ENCODE data around the gene CBX2. TPM values are rescaled to one million over a fixed set of nuclear protein-coding genes. Genes with fewer than 3 reads are reported as not detected.

Gene CBX2
- total and polyA plus RNA-seq, 2 experiments from 2014 or later: 0.11 to 0.13 TPM

DNA sequence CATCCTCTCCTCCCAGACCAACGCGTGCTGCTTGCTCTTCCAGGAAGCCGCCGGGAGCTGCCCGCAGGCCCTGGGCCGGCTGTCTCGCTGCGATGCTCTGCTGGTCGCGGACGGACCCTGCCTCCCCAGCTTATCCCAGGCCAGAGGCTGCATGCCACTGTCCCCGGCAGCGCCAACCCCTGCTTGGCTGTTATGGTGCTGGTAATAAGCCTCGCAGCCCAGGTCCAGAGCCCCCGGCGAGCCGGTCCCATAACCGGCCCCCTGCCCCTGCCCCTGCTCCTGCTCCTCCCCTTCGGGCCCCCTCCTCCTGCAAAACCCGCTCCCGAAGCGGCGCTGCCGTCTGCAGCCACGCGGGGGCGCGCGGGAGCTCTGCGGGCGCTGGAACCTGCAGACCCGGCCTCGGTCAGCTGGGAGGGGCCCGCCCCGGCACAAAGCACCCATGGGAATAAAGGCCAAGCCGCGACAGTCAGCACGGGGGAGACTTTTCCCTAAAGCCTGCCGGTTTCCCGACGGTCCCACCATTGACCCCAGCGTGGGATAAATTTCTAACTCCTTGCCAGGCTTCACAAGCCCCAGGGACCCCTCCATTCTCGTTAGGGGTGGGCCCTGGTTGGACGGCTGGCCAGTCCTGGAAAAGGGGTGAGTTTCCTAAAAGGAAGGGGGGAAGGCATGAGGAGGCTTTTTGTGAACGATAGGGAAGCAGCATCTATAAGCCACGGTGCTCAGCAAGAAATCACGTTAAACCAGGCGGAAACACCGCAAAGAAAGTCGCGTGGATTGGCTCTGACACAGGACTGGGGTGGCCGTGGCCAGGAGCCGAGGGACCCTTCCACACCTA, 36.0 kb upstream of the CBX2 start:
- in situ Hi-C loops (cut with MboI): no loop called here
- Histone ChIP-seq H3K4me3 (no peak overlapping the region), H3K27ac (no peak overlapping the region), H2AFZ (no peak overlapping the region), H3K4me1 (ENCODE audit: insufficient read depth) (no peaks in the 10 kb centered on the region), H3K36me3 (ENCODE audit: low read depth) (no peaks in the 10 kb centered on the region), H3K4me2 (ENCODE audit: unreplicated experiment) (no peak overlapping the region), H3K27me3 (replicated peaks; ENCODE audit: insufficient read depth) (peaks cover 33% of the 10 kb centered on the region), H4K20me1 (ENCODE audit: insufficient read depth) (no peaks in the 10 kb centered on the region), H3K9me3 (ENCODE audit: low read depth) (no peaks in the 10 kb centered on the region), H3K9me2 (ENCODE audit: insufficient read depth) (no peaks in the 10 kb centered on the region), H3F3A (ENCODE audit: insufficient read depth) (no peaks in the 10 kb centered on the region), H3K79me2 (ENCODE audit: insufficient read depth) (no peaks in the 10 kb centered on the region), H3K9ac (no peak overlapping the region)
- TF ChIP-seq EZH2 (IDR thresholded peaks at IDR 0.05; ENCODE audit: insufficient read depth, poor library complexity, severe bottlenecking) (no peak), EZH2phosphoT487 (IDR thresholded peaks at IDR 0.05; ENCODE audit: insufficient read depth, low read depth) (no peak)
- peak; percentile 61 for DNase-seq
- WGBS, 2 experiments (ENCODE audit: low coverage in 1 of 2, low lambda C conversion rate in 2 of 2, missing lambda C conversion rate in 2 of 2): 11% methylated on average over 44 to 47 of the region's 53 CpGs

DNA sequence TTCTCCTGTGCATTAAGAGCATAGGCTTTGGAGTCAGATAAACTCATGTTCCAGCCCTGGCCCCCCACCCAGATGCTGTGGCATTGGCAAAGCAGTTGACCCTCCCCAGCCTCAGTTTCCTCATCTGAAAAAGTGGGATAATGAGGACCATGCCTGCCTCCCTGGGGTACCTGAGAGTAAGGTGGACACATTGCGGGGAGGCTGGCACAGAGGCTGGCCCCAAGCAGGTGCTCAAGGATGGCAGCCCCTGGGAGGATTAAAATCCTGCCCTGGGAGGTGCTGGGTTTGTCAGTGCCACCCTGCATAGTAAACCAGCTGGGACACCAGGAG, 35.4 kb upstream of the CBX2 start:
- no peaks in the 10 kb centered on the region for H3K79me2 ChIP-seq (ENCODE audit: insufficient read depth)
- no peaks in the 10 kb centered on the region for H4K20me1 ChIP-seq (ENCODE audit: insufficient read depth)
- no peak overlapping the region for H3K9ac ChIP-seq
- in situ Hi-C loops (cut with MboI): no loop called here
- H3K4me2 ChIP-seq (ENCODE audit: unreplicated experiment): no peak overlapping the region
- H3K27me3 ChIP-seq (replicated peaks; ENCODE audit: insufficient read depth): peaks cover 39% of the 10 kb centered on the region
- H3F3A ChIP-seq (ENCODE audit: insufficient read depth): no peaks in the 10 kb centered on the region
- no peak overlapping the region for H2AFZ ChIP-seq
- DNase-seq: no peak
- no peaks in the 10 kb centered on the region for H3K9me3 ChIP-seq (ENCODE audit: low read depth)
- H3K36me3 ChIP-seq (ENCODE audit: low read depth): no peaks in the 10 kb centered on the region
- 44 to 73% methylated on average over 1 of the region's 1 CpG for WGBS, 2 experiments (ENCODE audit: low coverage in 1 of 2, low lambda C conversion rate in 2 of 2, missing lambda C conversion rate in 2 of 2)
- no peaks in the 10 kb centered on the region for H3K9me2 ChIP-seq (ENCODE audit: insufficient read depth)
- H3K27ac ChIP-seq: no peak overlapping the region
- H3K4me3 ChIP-seq: no peak overlapping the region
- no peaks in the 10 kb centered on the region for H3K4me1 ChIP-seq (ENCODE audit: insufficient read depth)
- TF ChIP-seq EZH2phosphoT487 (IDR thresholded peaks at IDR 0.05; ENCODE audit: insufficient read depth, low read depth) (no peak), EZH2 (IDR thresholded peaks at IDR 0.05; ENCODE audit: insufficient read depth, poor library complexity, severe bottlenecking) (no peak)

DNA sequence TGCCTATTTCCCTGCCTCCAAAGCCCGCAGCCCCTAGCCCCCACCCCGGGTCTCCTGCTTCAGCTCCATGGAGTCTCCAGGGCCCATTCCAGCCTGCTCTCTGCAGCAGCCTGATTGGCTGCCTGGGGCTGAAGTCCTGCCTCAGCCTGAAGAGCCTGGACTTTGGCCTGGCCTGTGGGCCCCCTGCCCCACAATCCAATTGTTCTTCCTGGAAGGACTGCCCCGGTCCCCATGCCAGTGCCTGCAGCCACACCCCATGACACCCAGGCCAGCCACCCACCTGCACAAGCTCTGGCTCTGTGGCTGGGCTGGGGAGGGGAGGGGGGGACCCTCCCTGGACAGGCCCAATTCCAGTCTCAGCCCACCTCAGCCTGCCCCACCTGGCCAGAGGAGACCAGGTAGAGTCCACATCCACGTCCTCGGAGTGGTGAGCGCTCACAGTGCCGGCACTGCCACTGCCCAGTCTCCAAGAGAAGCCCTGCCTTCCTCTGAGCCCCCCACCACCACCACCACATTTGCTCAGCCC, 34.9 kb upstream of the CBX2 start:
- no peaks in the 10 kb centered on the region for H3K79me2 ChIP-seq (ENCODE audit: insufficient read depth)
- H4K20me1 ChIP-seq (ENCODE audit: insufficient read depth): no peaks in the 10 kb centered on the region
- H3K4me2 ChIP-seq (ENCODE audit: unreplicated experiment): no peak overlapping the region
- no peaks in the 10 kb centered on the region for H3K9me3 ChIP-seq (ENCODE audit: low read depth)
- no peaks in the 10 kb centered on the region for H3F3A ChIP-seq (ENCODE audit: insufficient read depth)
- H3K4me3 ChIP-seq: no peak overlapping the region
- DNase-seq: no peak
- TF ChIP-seq EZH2phosphoT487 (IDR thresholded peaks at IDR 0.05; ENCODE audit: insufficient read depth, low read depth): no peak
- no peak for TF ChIP-seq EZH2 (IDR thresholded peaks at IDR 0.05; ENCODE audit: insufficient read depth, poor library complexity, severe bottlenecking)
- in situ Hi-C loops (cut with MboI): no loop called here
- H3K27ac ChIP-seq: no peak overlapping the region
- H3K9me2 ChIP-seq (ENCODE audit: insufficient read depth): no peaks in the 10 kb centered on the region
- WGBS, 2 experiments (ENCODE audit: low coverage in 1 of 2, low lambda C conversion rate in 2 of 2, missing lambda C conversion rate in 2 of 2): 75 to 83% methylated on average over 6 to 7 of the region's 7 CpGs
- H3K36me3 ChIP-seq (ENCODE audit: low read depth): no peaks in the 10 kb centered on the region
- H3K4me1 ChIP-seq (ENCODE audit: insufficient read depth): no peaks in the 10 kb centered on the region
- H3K27me3 ChIP-seq (replicated peaks; ENCODE audit: insufficient read depth): peaks cover 44% of the 10 kb centered on the region
- no peak overlapping the region for H3K9ac ChIP-seq
- no peak overlapping the region for H2AFZ ChIP-seq

DNA sequence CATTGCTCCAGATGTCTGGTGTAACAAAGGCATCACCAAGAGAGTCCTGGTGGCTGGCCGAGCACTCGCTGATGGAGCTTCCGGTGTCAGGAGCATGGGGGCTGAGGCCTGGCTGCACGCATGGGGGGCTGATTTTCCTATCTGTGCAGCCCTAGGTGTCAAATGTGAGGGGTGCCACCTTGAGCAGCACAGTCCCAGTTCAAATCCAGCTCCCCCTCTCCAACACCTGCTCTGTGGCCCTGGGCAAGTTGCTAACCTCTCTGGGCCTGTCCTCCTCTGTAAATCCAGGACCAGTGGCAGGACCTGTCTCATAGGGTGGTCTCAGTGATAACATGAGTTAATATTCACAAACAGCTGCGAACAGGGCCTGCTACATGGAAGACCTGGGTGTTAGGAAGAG, 34.3 kb upstream of the CBX2 start:
- Histone ChIP-seq H3K4me2 (ENCODE audit: unreplicated experiment) (no peak overlapping the region), H3K36me3 (ENCODE audit: low read depth) (no peaks in the 10 kb centered on the region), H3K27me3 (replicated peaks; ENCODE audit: insufficient read depth) (peaks cover 50% of the 10 kb centered on the region), H3K4me1 (ENCODE audit: insufficient read depth) (no peaks in the 10 kb centered on the region), H2AFZ (no peak overlapping the region), H3K27ac (no peak overlapping the region), H3K4me3 (no peak overlapping the region), H4K20me1 (ENCODE audit: insufficient read depth) (no peaks in the 10 kb centered on the region), H3F3A (ENCODE audit: insufficient read depth) (no peaks in the 10 kb centered on the region), H3K9ac (no peak overlapping the region), H3K9me3 (ENCODE audit: low read depth) (no peaks in the 10 kb centered on the region), H3K9me2 (ENCODE audit: insufficient read depth) (no peaks in the 10 kb centered on the region), H3K79me2 (ENCODE audit: insufficient read depth) (no peaks in the 10 kb centered on the region)
- WGBS, 2 experiments (ENCODE audit: low coverage in 1 of 2, low lambda C conversion rate in 2 of 2, missing lambda C conversion rate in 2 of 2): 55 to 63% methylated on average over 5 of the region's 5 CpGs
- no peak for TF ChIP-seq EZH2 (IDR thresholded peaks at IDR 0.05; ENCODE audit: insufficient read depth, poor library complexity, severe bottlenecking)
- TF ChIP-seq EZH2phosphoT487 (IDR thresholded peaks at IDR 0.05; ENCODE audit: insufficient read depth, low read depth): no peak
- in situ Hi-C loops (cut with MboI): no loop called here
- DNase-seq: no peak

Data from GM23248 (cell line).